Measurements from ENCODE around the gene RAD23A. TPM values are rescaled to one million over a fixed set of nuclear protein-coding genes. Genes with fewer than 3 reads are reported as not detected.
"Not testable (repeated sequence)": the region's sequence is repeated elsewhere in the genome, so short reads cannot be mapped to it uniquely, and the experiment has no call there.

Gene RAD23A
- total RNA-seq, 1 donor from 2014 or later = 129 TPM

GRCh38 chr19:12969292-12969988, 23.8 kb downstream of the RAD23A start, which contains the start of gene DAND5:
DAND5 (plus strand) TSS chr19:12969576; CDS start chr19:12969661, 85 bp downstream.
- DNase-seq (ENCODE audit: low read depth) = no peak
- TF ChIP-seq CTCF (conservative IDR thresholded peaks at IDR 0.05; ENCODE audit: low read depth, low read length) = no peak

GRCh38 chr19:12970070-12970820, 24.6 kb downstream of the RAD23A start:
- no peak for TF ChIP-seq CTCF (conservative IDR thresholded peaks at IDR 0.05; ENCODE audit: low read depth, low read length)
- no peak for DNase-seq (ENCODE audit: low read depth)
- H3K4me3 ChIP-seq (ENCODE audit: low read depth, low read length) = no peak overlapping the region

More at GRCh38 chr19:12969292-12969988, 23.8 kb downstream of the RAD23A start, which contains the start of gene DAND5:
- no peak within 1 kb of the TSS for H3K4me3 ChIP-seq (ENCODE audit: low read depth, low read length)

GRCh38 chr19:12973236-12973635, 27.6 kb downstream of the RAD23A start:
- no peak overlapping the region for H3K4me3 ChIP-seq (ENCODE audit: low read depth, low read length)
- no peak for TF ChIP-seq CTCF (conservative IDR thresholded peaks at IDR 0.05; ENCODE audit: low read depth, low read length)
- no peak for DNase-seq (ENCODE audit: low read depth)

- no peak for DNase-seq (ENCODE audit: low read depth)
- H3K4me3 ChIP-seq (ENCODE audit: low read depth, low read length) = no peak overlapping the region
- no peak for TF ChIP-seq CTCF (conservative IDR thresholded peaks at IDR 0.05; ENCODE audit: low read depth, low read length)
Observed at GRCh38 chr19:12974301-12975220, 28.9 kb downstream of the RAD23A start.

- no peak for DNase-seq (ENCODE audit: low read depth)
- TF ChIP-seq CTCF (conservative IDR thresholded peaks at IDR 0.05; ENCODE audit: low read depth, low read length) = no peak
Observed at GRCh38 chr19:12975221-12975741, 29.6 kb downstream of the RAD23A start.

GRCh38 chr19:12976109-12976508, 30.4 kb downstream of the RAD23A start:
- not testable (repeated sequence) for H3K4me3 ChIP-seq (ENCODE audit: low read depth, low read length); DNase-seq (ENCODE audit: low read depth)

More at GRCh38 chr19:12975221-12975741, 29.6 kb downstream of the RAD23A start:
- H3K4me3 ChIP-seq (ENCODE audit: low read depth, low read length) = no peak overlapping the region
